ENCODE data around the gene SMAD6. TPM values are rescaled to one million over a fixed set of nuclear protein-coding genes. Genes with fewer than 3 reads are reported as not detected.

Gene SMAD6
- total RNA-seq, 4 donors from 2014 or later: 9.4 to 18.9 (median 14.3) TPM

DNA sequence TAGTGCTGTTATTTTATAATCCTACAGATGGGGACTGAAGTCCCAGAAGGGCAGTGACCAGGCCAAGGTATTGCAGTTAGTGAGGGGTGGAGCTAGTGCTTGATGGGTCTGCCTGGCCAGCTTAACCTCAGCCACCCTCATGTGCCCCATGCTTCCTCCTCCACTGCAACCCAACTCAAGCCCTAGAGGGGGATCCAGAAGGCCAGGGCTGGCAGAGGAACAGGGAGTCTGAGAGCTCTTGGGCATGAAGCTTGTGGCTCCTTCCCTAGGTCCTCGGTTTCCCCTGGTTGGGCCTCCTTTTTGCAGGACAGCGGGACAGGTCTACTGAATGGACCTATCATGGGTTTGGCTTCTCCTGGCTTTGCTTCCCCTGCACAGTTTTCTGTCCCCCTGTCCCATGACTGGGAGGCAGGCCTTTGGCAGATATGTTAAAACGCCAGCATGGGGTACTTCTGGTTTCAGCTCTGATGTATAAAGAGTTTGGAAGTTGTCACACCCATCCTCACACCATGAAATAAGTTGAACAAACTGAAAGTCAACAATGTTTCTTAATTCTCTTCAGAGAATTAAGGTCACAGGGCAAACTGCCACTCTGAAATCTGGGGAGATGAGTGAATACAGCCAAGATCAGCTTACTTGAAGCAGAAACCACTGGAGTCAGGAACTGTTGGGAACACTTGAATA lies 103.3 kb downstream of the SMAD6 start:
- Histone ChIP-seq H3K4me1 (peaks cover 27 to 46% (median 32%) of the 10 kb centered on the region in 4 donors), H3K9me3 (no peaks in the 10 kb centered on the region), H3K27me3 (no peaks in the 10 kb centered on the region), H3K27ac (replicated peaks in 1 of 4) (peak overlapping the region in 1 of 4 donors; percentile 28), H3K4me3 (no peak overlapping the region), H3K36me3 (no peaks in the 10 kb centered on the region)
- intact Hi-C loops (cut with DNase I): no loop called here
- no peak for DNase-seq (ENCODE audit: extremely low spot score)
- WGBS: 93% methylated on average over 3 of the region's 3 CpGs
- TF ChIP-seq POLR2AphosphoS5 (IDR thresholded peaks at IDR 0.05) (no peak), POLR2A (IDR thresholded peaks at IDR 0.05; ENCODE audit: low read depth) (no peak), EP300 (IDR thresholded peaks at IDR 0.05) (no peak)
- TF ChIP-seq, protein P1, sequence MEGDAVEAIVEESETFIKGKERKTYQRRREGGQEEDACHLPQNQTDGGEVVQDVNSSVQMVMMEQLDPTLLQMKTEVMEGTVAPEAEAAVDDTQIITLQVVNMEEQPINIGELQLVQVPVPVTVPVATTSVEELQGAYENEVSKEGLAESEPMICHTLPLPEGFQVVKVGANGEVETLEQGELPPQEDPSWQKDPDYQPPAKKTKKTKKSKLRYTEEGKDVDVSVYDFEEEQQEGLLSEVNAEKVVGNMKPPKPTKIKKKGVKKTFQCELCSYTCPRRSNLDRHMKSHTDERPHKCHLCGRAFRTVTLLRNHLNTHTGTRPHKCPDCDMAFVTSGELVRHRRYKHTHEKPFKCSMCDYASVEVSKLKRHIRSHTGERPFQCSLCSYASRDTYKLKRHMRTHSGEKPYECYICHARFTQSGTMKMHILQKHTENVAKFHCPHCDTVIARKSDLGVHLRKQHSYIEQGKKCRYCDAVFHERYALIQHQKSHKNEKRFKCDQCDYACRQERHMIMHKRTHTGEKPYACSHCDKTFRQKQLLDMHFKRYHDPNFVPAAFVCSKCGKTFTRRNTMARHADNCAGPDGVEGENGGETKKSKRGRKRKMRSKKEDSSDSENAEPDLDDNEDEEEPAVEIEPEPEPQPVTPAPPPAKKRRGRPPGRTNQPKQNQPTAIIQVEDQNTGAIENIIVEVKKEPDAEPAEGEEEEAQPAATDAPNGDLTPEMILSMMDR (IDR thresholded peaks at IDR 0.05): no peak

DNA sequence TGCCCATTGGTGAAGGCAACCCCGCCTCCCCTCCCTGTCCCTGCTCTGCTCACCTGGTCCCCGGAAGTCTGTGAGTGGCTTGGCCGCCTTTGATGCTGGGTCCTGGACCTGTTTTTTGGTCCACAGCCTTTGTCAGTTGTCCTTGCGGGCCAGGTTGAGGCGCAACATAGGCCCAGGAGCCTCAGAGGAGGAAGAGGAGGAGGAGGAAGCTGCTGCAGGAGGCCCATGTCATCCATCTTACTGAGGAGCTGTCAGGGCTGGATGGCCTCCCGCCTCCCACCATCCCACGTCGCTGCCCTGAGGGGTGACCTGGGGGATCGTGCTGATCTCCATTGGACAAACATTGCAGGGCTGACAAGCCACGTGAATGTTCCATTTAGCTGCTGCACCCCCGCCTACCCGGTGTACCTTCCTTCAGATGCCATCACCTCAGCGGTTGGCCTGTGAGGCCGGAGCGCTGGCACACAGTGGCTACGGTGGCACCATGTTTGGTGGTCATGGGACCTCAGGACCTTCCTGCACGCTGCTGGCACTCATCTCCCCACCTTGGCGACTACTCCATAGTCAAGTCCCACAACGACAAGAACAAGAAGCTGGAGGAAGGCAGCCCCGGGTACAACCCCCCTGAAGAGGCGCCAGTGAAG lies 106.3 kb downstream of the SMAD6 start:
- Histone ChIP-seq H3K4me3 (no peak overlapping the region), H3K36me3 (no peaks in the 10 kb centered on the region), H3K27me3 (no peaks in the 10 kb centered on the region), H3K9me3 (no peaks in the 10 kb centered on the region), H3K4me1 (peaks cover 9 to 19% (median 14%) of the 10 kb centered on the region in 4 donors), H3K27ac (replicated peaks in 1 of 4) (no peak overlapping the region)
- intact Hi-C loops (cut with DNase I): no loop called here
- no peak for TF ChIP-seq POLR2A (IDR thresholded peaks at IDR 0.05; ENCODE audit: low read depth)
- TF ChIP-seq POLR2AphosphoS5 (IDR thresholded peaks at IDR 0.05): no peak
- TF ChIP-seq, protein P1 (IDR thresholded peaks at IDR 0.05): no peak
- TF ChIP-seq EP300 (IDR thresholded peaks at IDR 0.05): no peak
- WGBS: 94% methylated on average over 21 of the region's 21 CpGs
- no peak for DNase-seq (ENCODE audit: extremely low spot score)

DNA sequence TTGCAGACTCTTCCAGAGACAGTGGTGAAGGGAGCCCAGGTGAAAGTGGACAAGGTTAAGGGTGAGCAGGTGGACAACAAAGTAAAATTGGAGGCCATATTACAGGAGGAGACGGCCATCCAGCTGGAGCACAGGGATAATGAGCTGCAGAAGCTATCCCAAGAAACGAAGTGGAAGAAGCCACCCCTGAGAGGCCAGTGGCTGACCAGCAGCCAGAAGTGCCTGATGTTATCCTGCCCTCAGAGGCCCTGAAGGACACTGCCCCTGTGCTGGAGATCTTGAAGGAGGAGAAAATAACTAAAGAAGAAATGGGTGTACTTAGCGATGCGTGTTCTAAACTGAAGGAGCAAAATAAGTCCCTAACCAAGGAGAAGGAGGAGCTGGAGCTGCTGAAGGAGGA lies 107.6 kb downstream of the SMAD6 start:
- Histone ChIP-seq H3K27ac (replicated peaks in 1 of 4) (no peak overlapping the region), H3K4me3 (no peak overlapping the region), H3K4me1 (peaks cover 0 to 7% (median 1%) of the 10 kb centered on the region in 4 donors), H3K9me3 (peaks cover 0 to 10% (median 3%) of the 10 kb centered on the region in 4 donors), H3K36me3 (no peaks in the 10 kb centered on the region), H3K27me3 (no peaks in the 10 kb centered on the region)
- 95% methylated on average over 4 of the region's 4 CpGs for WGBS
- TF ChIP-seq EP300 (IDR thresholded peaks at IDR 0.05) (no peak), POLR2A (IDR thresholded peaks at IDR 0.05; ENCODE audit: low read depth) (no peak), POLR2AphosphoS5 (IDR thresholded peaks at IDR 0.05) (no peak)
- TF ChIP-seq, protein P1 (IDR thresholded peaks at IDR 0.05): no peak
- no peak for DNase-seq (ENCODE audit: extremely low spot score)
- intact Hi-C loops (cut with DNase I): no loop called here

DNA sequence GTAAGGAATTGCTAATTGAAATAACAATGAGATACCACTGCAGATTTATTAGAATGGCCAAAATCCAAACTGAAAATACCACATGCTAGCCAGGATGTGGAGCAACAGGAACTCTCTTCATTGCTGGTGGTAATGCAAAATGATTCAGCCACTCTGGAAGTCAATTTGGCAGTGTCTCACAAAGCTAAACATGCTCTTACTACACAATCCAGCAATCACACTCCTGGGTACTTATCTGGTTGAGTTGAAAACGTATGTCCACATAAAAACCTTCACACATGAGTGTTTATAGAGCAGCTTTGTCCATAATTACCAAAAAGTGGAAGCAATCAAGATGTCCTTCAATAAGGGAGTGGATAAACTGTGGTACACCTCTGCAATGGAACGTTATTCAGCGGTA lies 113.3 kb downstream of the SMAD6 start:
- Histone ChIP-seq H3K4me3 (no peak overlapping the region), H3K4me1 (peaks cover 0 to 3% (median 0%) of the 10 kb centered on the region in 4 donors), H3K27ac (replicated peaks in 1 of 4) (no peak overlapping the region), H3K27me3 (no peaks in the 10 kb centered on the region), H3K9me3 (peaks cover 0 to 12% (median 5%) of the 10 kb centered on the region in 4 donors), H3K36me3 (no peaks in the 10 kb centered on the region)
- DNase-seq (ENCODE audit: extremely low spot score): no peak
- TF ChIP-seq, protein P1 (IDR thresholded peaks at IDR 0.05): no peak
- WGBS: 62% methylated on average over 3 of the region's 3 CpGs
- intact Hi-C loops (cut with DNase I): no loop called here
